GM19193 (cell line): ENCODE results near the gene C9orf153.

ENCODE experiments used
- POLR2A ChIP-seq: IDR thresholded peaks from 4 replicates; pipeline ENCODE4 v1.6.1; 2011; ENCODE audit not compliant: insufficient read depth, insufficient read length; ENCODE audit errors: extremely low read depth

C9orf153 gene

DNA sequence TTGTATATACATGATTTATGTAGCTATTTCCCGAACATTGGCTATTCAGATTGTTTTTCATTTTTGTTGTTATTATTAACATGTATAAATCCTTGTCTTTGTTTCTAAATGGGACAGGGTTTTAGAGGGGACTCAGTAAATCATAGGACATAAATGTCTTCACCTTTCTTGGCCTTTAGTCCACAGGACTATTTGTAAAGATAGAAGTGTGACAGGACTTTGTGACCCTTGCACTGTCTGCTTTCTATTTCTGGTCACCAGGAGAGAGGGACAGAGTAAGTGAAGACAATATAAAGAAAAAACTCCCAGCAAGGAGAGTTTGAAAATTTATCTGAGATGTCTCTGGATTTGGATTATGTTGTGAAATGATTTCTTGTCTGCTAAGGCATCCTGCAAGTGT, 81.5 kb downstream of the C9orf153 start:
- TF ChIP-seq POLR2A, result no peak

GRCh38 chr9:86176468-86176867, 83.0 kb downstream of the C9orf153 start:
- TF ChIP-seq POLR2A, result no peak

DNA sequence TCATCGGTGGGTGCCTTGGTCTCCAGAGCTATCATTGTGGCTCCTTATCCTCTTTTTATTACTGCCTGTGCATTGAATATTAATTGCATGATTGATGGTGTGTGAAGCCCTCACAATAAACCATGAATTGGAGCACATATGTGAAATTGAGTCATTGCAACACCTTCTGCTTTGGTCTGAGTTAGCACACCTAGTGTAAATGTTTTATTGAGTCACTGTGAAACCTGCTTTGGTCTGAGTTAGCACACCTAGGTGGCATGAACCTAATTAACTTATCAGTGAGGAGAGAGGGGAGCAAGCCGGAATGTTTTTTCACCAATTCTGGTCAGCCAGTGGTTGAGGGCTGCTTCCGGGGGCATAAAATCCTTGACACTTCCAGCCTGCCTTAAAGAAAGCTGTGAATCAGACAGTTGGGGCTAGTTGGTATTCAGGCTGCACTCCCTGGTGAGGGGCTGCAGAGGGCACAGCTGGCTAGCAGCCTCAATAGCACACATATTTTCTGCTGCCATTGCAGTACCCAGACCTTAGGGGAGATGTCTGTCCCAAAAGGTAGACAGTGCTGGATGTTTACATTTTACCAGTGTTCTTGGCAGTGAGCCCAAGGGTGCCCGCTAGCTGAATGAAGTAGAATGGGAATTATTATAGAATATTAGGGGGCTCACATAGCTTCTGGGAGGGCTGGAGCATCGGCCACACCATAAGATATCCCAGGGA, 83.6 kb downstream of the C9orf153 start:
- no peak for TF ChIP-seq POLR2A

DNA sequence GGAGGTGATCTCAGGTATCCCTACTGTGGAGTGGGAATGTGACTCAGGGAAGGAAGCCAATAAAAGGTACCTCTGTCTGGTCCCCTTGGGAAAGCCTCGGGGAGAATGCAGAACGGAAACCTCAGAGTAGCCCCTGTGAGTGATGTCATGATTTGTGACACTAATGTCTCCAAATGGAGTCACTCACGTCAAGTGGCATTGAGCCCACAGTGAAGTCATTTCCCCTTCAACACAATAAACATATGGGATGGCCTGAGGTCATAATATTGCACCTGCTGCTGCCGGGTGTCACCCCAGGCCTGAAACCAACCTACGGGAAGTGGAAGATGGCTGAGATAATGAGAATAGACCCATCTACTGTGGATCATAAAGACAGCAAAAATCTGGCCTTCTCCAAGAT, 84.2 kb downstream of the C9orf153 start:
- no peak for TF ChIP-seq POLR2A
